Prostate gland (tissue), 2 donors: Measurements from ENCODE around the gene ARHGEF17. TPM values are rescaled to one million over a fixed set of nuclear protein-coding genes. Genes with fewer than 3 reads are reported as not detected.

ENCODE experiments used
- DNase-seq: peaks from one replicate; pipeline ENCODE4 v3.0.0-alpha.2; 2019; ENCODE audit warnings: low spot score
- H3K27ac ChIP-seq, 2 donors: fragments of 200-600 bp; sonication (generic); 2 replicates each; pipeline ENCODE4 v1.5.1; 2017 to 2019
- H3K27me3 ChIP-seq: fragments of 200-600 bp; sonication (generic); replicated peaks from 2 replicates; pipeline ENCODE4 v1.5.1; 2019; ENCODE audit not compliant: insufficient read depth
- H3K36me3 ChIP-seq, 2 donors: fragments of 200-600 bp; sonication (generic); 1 replicate in 1 of 2; 2 replicates in 1 of 2; pipeline versions ENCODE4 v1.5.1 to v1.8.1; 2017 to 2019
- H3K4me1 ChIP-seq: fragments of 200-600 bp; sonication (generic); replicated peaks from 2 replicates; pipeline ENCODE4 v1.5.1; 2019
- H3K4me3 ChIP-seq, 2 donors: fragments of 200-600 bp; sonication (generic); 2 replicates each; pipeline ENCODE4 v1.5.1; 2017 to 2019
- H3K9me3 ChIP-seq: fragments of 200-600 bp; sonication (generic); 2 replicates; pipeline ENCODE4 v1.5.1; 2017
- POLR2A ChIP-seq: fragments of 450-650 bp; IDR thresholded peaks from one replicate; pipeline ENCODE4 v1.6.1; 2016; ENCODE audit warnings: antibody characterized with exemption, mild to moderate bottlenecking
- POLR2AphosphoS5 ChIP-seq: sonication (generic); formaldehyde crosslinking; IDR thresholded peaks from one replicate; pipeline ENCODE4 v1.6.1; 2017; ENCODE audit warnings: antibody characterized with exemption
- WGBS: methylation state at CpG from one replicate; pipeline ENCODE4 v1.1.5; 2018; 5-methylcytosine and 5-hydroxymethylcytosine counted together
- intact Hi-C: fragments of 100-400 bp; cut with DNase I; formaldehyde crosslinking; loops from one replicate; pipeline ENCODE4 v1.14.2; 2022
- total RNA-seq, 2 donors: library from RNA; depleted of rRNA; stranded (reverse); fragments of >200 nt; gene quantifications; one replicate each; pipeline ENCODE4 v1.1.0, GENCODE V29; 2016
- TF ChIP-seq, protein P1 (sequence below), 4 experiments: fragments of 200-600 bp in 2 of 4; fragments of 450-650 bp in 2 of 4; sonication (generic) in 2 of 4; IDR thresholded peaks; 1 replicate in 3 of 4; 2 replicates in 1 of 4; pipeline ENCODE4 v1.5.1; 2016 to 2019; ENCODE audit warnings: antibody characterized with exemption in 4 of 4, mild to moderate bottlenecking in 2 of 4, moderate library complexity in 2 of 4

Gene ARHGEF17
- total RNA-seq, 2 donors from 2014 or later = 34.0 to 66.9 TPM

DNA sequence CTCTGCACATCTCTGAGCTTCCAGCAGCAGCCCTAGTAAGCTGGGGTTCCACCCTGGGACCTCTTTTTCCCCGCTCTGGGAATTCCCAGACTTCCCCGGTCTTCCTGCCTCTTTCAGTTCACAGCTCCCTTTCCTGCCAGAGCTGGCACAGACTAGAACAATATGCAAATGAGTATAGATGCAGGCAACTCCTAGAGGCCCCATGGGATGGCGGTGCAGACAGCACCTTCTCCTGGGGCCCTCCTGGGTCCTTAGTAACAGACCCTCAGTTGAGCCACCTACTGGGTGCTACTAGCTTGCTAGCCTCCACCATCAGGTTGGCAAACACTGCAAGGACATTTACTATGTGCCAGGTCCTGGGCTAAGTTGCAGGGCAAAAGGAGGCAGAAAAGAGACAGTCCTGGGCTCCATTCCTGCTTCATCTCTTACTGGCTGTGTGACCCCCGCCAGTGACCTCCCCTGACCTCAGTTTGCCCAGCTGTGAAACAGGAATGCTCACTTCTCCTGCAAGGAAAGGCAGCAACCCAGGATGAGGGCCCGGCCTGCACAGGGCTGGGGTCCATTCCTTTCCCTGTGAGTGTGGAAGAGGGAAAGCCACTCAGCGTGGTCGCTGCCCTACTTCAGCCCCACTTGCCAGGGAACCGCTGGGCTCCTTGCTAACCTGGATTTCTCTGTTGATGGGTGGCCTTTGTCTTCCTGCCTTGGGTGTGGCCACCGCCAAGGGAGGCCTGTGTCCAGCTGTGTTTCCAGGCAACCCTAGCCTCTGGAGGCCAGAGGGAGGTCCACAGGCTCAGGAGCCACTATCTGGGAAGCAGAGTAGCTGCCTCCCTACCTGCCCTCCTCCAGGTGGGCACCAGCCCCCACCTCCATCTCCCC is 75.4 kb downstream of the ARHGEF17 start:
- Histone ChIP-seq H3K4me3 (no peak overlapping the region), H3K36me3 (no peaks in the 10 kb centered on the region), H3K9me3 (no peaks in the 10 kb centered on the region), H3K4me1 (peaks cover 6% of the 10 kb centered on the region), H3K27ac (no peak overlapping the region), H3K27me3 (no peaks in the 10 kb centered on the region)
- DNase-seq = no peak
- TF ChIP-seq POLR2A = no peak
- no peak for TF ChIP-seq POLR2AphosphoS5
- TF ChIP-seq, protein P1, sequence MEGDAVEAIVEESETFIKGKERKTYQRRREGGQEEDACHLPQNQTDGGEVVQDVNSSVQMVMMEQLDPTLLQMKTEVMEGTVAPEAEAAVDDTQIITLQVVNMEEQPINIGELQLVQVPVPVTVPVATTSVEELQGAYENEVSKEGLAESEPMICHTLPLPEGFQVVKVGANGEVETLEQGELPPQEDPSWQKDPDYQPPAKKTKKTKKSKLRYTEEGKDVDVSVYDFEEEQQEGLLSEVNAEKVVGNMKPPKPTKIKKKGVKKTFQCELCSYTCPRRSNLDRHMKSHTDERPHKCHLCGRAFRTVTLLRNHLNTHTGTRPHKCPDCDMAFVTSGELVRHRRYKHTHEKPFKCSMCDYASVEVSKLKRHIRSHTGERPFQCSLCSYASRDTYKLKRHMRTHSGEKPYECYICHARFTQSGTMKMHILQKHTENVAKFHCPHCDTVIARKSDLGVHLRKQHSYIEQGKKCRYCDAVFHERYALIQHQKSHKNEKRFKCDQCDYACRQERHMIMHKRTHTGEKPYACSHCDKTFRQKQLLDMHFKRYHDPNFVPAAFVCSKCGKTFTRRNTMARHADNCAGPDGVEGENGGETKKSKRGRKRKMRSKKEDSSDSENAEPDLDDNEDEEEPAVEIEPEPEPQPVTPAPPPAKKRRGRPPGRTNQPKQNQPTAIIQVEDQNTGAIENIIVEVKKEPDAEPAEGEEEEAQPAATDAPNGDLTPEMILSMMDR (IDR thresholded peaks at IDR 0.05) = no peak
- 69% methylated on average over 9 of the region's 9 CpGs for WGBS
- intact Hi-C loops = no loop called here

DNA sequence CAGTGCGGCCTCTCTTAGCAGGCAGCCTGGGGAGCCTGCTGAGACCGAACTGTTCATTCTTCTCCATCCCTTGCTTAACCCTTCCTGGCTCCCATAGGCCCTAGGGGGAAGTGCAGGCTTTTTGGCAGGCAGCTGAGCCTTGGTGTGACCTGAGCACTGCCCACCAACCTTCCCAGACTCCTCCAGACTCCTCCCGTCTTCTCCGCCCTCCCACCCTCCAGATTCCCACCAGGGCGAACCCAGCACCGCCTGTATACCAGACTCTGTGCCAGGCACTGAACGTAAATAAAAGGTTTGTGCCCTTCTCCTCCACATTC is 76.0 kb downstream of the ARHGEF17 start:
- Histone ChIP-seq H3K27ac (no peak overlapping the region), H3K4me3 (no peak overlapping the region), H3K27me3 (no peaks in the 10 kb centered on the region), H3K9me3 (no peaks in the 10 kb centered on the region), H3K4me1 (peaks cover 5% of the 10 kb centered on the region), H3K36me3 (no peaks in the 10 kb centered on the region)
- WGBS = 98% methylated on average over 7 of the region's 7 CpGs
- no peak for DNase-seq
- intact Hi-C loops = no loop called here
- TF ChIP-seq POLR2AphosphoS5 (no peak), POLR2A (no peak)
- TF ChIP-seq, protein P1 (IDR thresholded peaks at IDR 0.05) = no peak

DNA sequence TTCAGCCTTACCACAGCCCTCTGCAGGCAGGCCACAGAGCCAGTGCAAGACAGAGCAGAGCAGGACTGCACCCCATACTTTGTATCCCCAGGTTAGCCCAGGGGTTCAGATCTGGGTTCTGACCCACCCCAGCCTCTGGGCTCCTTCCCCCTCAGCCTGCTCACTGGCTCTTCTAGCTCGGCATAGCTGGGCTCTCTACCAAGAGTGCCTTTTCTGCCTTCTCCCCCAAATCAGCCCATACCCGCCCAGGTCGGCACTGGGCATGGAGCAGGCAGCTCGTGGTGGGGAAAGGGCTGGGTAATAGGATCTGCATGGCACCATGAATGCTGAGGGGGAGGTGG is 76.4 kb downstream of the ARHGEF17 start:
- 73% methylated on average over 4 of the region's 4 CpGs for WGBS
- Histone ChIP-seq H3K4me1 (peaks cover under 1% of the 10 kb centered on the region), H3K9me3 (no peaks in the 10 kb centered on the region), H3K36me3 (no peaks in the 10 kb centered on the region), H3K27ac (no peak overlapping the region), H3K27me3 (no peaks in the 10 kb centered on the region), H3K4me3 (no peak overlapping the region)
- TF ChIP-seq POLR2A = no peak
- TF ChIP-seq, protein P1 (IDR thresholded peaks at IDR 0.05) = no peak
- no peak for TF ChIP-seq POLR2AphosphoS5
- DNase-seq = no peak
- intact Hi-C loops = no loop called here

DNA sequence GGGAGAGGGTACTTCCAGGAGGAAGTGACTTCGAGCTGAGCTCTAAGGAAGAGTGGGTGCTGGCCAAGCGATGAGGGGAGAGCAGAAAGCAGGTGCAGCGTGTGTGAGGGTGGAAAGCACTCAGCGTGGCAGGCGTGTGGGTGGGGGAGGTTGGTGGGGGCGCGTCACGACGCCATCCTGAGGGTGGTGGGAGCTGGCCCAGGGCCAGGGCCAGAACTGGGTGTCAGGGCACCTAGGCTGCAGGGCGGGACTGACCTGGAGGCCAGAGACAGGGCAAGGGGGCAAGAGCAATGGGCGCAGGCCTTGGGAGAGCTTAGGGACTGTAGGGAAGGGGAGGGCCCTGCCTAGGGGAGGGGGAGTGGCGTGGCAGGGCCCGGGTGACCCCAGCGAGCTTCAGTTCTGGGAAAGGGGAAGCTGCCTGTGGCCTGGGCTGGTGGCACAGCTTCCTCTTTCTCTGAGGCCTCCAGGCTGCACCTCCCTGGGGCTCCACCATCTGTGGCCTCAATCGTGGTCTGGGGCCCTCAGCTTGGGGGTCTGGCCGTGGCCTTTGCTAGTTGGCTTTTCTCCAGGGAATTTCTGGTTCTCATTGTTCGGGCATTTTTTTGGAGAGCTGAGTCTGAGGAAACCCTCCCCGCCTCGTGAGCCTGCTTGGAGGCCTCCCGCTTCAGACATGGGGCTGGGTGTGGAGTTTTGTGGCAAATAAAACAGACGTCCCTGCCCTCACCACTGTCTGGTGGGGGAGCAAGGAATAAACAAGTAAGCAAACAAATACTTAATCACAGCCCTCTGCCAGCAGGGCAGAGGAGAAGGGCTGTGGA is 77.0 kb downstream of the ARHGEF17 start:
- no peak for DNase-seq
- no peak overlapping the region for H3K4me3 ChIP-seq
- TF ChIP-seq POLR2A (no peak), POLR2AphosphoS5 (no peak)
- TF ChIP-seq, protein P1 (IDR thresholded peaks at IDR 0.05) = no peak
- H3K9me3 ChIP-seq = no peaks in the 10 kb centered on the region
- 54% methylated on average over 21 of the region's 21 CpGs for WGBS
- no peak overlapping the region for H3K27ac ChIP-seq
- H3K27me3 ChIP-seq = no peaks in the 10 kb centered on the region
- H3K36me3 ChIP-seq = no peaks in the 10 kb centered on the region
- no peaks in the 10 kb centered on the region for H3K4me1 ChIP-seq
- intact Hi-C loops = no loop called here
